H9 (cell line): ENCODE results near the gene FYCO1. TPM values are rescaled to one million over a fixed set of nuclear protein-coding genes. Genes with fewer than 3 reads are reported as not detected.

Experiments
- DNase-seq: peaks from one replicate; pipeline ENCODE4 v3.0.0-alpha.2; 2017
- H2AFZ ChIP-seq: one replicate; pipeline ENCODE4 v1.6.1; 2013; ENCODE audit warnings: mild to moderate bottlenecking, low read length, control low read depth, moderate library complexity
- H2AK5ac ChIP-seq: 2 replicates; pipeline ENCODE4 v1.6.1; 2013; ENCODE audit warnings: low read length, control low read depth, mixed read lengths; ENCODE audit not compliant: insufficient read length
- H2BK120ac ChIP-seq: one replicate; pipeline ENCODE4 v1.6.1; 2013; ENCODE audit warnings: low read depth, mild to moderate bottlenecking, low read length, control low read depth, inconsistent platforms; ENCODE audit not compliant: poor library complexity, severe bottlenecking
- H2BK12ac ChIP-seq: 2 replicates; pipeline ENCODE4 v1.6.1; 2013; ENCODE audit warnings: low read length, control low read depth, mixed read lengths, low read depth; ENCODE audit not compliant: insufficient read length
- H2BK15ac ChIP-seq: 2 replicates; pipeline ENCODE4 v1.6.1; 2013; ENCODE audit warnings: low read depth, low read length, control low read depth
- H2BK20ac ChIP-seq: one replicate; pipeline ENCODE4 v1.6.1; 2013; ENCODE audit warnings: low read depth, mild to moderate bottlenecking, low read length, control low read depth, inconsistent platforms; ENCODE audit not compliant: poor library complexity, severe bottlenecking
- H2BK5ac ChIP-seq: 2 replicates; pipeline ENCODE4 v1.6.1; 2013; ENCODE audit warnings: low read length, control low read depth, mixed read lengths; ENCODE audit not compliant: insufficient read length
- H3K14ac ChIP-seq: 2 replicates; pipeline ENCODE4 v1.6.1; 2013; ENCODE audit warnings: low read length, control low read depth; ENCODE audit not compliant: insufficient read depth
- H3K18ac ChIP-seq: 2 replicates; pipeline ENCODE4 v1.6.1; 2013; ENCODE audit warnings: low read depth, mild to moderate bottlenecking, mixed read lengths, low read length, control low read depth; ENCODE audit not compliant: insufficient read length
- H3K23ac ChIP-seq: 2 replicates; pipeline ENCODE4 v1.6.1; 2013; ENCODE audit warnings: low read length, control low read depth, mixed read lengths, low read depth; ENCODE audit not compliant: insufficient read length
- H3K23me2 ChIP-seq: 2 replicates; pipeline ENCODE4 v1.6.1; 2013; ENCODE audit warnings: low read depth, mild to moderate bottlenecking, mixed read lengths, low read length, control low read depth; ENCODE audit not compliant: insufficient read length, poor library complexity, severe bottlenecking
- H3K27ac ChIP-seq: 2 replicates; pipeline ENCODE4 v1.5.1; 2013; ENCODE audit warnings: low read length, control low read depth, mixed read lengths, low read depth; ENCODE audit not compliant: insufficient read length
- H3K27me3 ChIP-seq: 2 replicates; pipeline ENCODE4 v1.6.1; 2013; ENCODE audit warnings: low read length, control low read depth, inconsistent platforms; ENCODE audit not compliant: insufficient read depth
- H3K4ac ChIP-seq: 2 replicates; pipeline ENCODE4 v1.6.1; 2013; ENCODE audit warnings: low read depth, mild to moderate bottlenecking, control low read depth, inconsistent platforms, low read length, moderate library complexity
- H3K4me1 ChIP-seq: 2 replicates; pipeline ENCODE4 v1.6.1; 2013; ENCODE audit warnings: low read length, control low read depth, inconsistent platforms; ENCODE audit not compliant: insufficient read depth
- H3K4me2 ChIP-seq: 2 replicates; pipeline ENCODE4 v1.6.1; 2013; ENCODE audit warnings: low read length, control low read depth, mixed read lengths; ENCODE audit not compliant: insufficient read length, insufficient read depth
- H3K56ac ChIP-seq: 2 replicates; pipeline ENCODE4 v1.6.1; 2013; ENCODE audit warnings: low read depth, mild to moderate bottlenecking, mixed read lengths, low read length, control low read depth; ENCODE audit not compliant: insufficient read length
- H3K79me1 ChIP-seq: 2 replicates; pipeline ENCODE4 v1.6.1; 2013; ENCODE audit warnings: low read depth, mild to moderate bottlenecking, moderate library complexity, low read length, control low read depth, inconsistent platforms; ENCODE audit not compliant: insufficient read depth, poor library complexity, severe bottlenecking
- H3K79me2 ChIP-seq: 2 replicates; pipeline ENCODE4 v1.6.1; 2013; ENCODE audit warnings: low read length, control low read depth, inconsistent platforms; ENCODE audit not compliant: insufficient read depth
- H3K9ac ChIP-seq: 2 replicates; pipeline ENCODE4 v1.6.1; 2013; ENCODE audit warnings: low read length, control low read depth, mixed read lengths; ENCODE audit not compliant: insufficient read length; ENCODE audit errors: extremely low read depth
- H3K9me3 ChIP-seq: one replicate; pipeline ENCODE4 v1.6.1; 2013; ENCODE audit warnings: low read depth, low read length, inconsistent platforms; ENCODE audit not compliant: control insufficient read depth
- H3T11ph ChIP-seq: one replicate; pipeline ENCODE4 v1.6.1; 2013; ENCODE audit warnings: mild to moderate bottlenecking, low read length, control low read depth, inconsistent platforms
- H4K20me1 ChIP-seq: one replicate; pipeline ENCODE4 v1.6.1; 2013; ENCODE audit not compliant: control insufficient read depth, insufficient read length, insufficient read depth
- H4K5ac ChIP-seq: 2 replicates; pipeline ENCODE4 v1.6.1; 2013; ENCODE audit warnings: low read depth, mild to moderate bottlenecking, mixed read lengths, low read length, control low read depth; ENCODE audit not compliant: insufficient read length
- H4K8ac ChIP-seq: replicated peaks from 2 replicates; pipeline ENCODE4 v1.6.1; 2013; ENCODE audit warnings: low read length, control low read depth, mixed read lengths, low read depth; ENCODE audit not compliant: insufficient read length
- H4K91ac ChIP-seq: 2 replicates; pipeline ENCODE4 v1.6.1; 2013; ENCODE audit warnings: low read depth, mild to moderate bottlenecking, moderate library complexity, mixed read lengths, low read length, control low read depth; ENCODE audit not compliant: insufficient read length
- H3K27ac Mint-ChIP-seq, 3 experiments: 2 replicates in 2 of 3; 3 replicates in 1 of 3; pipeline ENCODE4 v1.8.0; 2020 to 2021; ENCODE audit warnings: mixed read lengths in 3 of 3, mild to moderate bottlenecking in 1 of 3, moderate library complexity in 1 of 3
- H3K27me3 Mint-ChIP-seq: 2 replicates; pipeline ENCODE4 v1.8.0; 2021; ENCODE audit warnings: low read depth, mild to moderate bottlenecking, moderate library complexity, mixed read lengths
- H3K36me3 Mint-ChIP-seq, 3 experiments: 2 replicates in 2 of 3; 3 replicates in 1 of 3; pipeline ENCODE4 v1.8.0; 2020 to 2021; ENCODE audit warnings: low read depth in 3 of 3, mixed read lengths in 3 of 3; ENCODE audit not compliant: insufficient read depth in 1 of 3
- H3K4me1 Mint-ChIP-seq, 2 experiments: 2 replicates each; pipeline ENCODE4 v1.8.0; 2020; ENCODE audit warnings: mixed read lengths in 2 of 2
- H3K4me3 Mint-ChIP-seq, 2 experiments: 2 replicates in 1 of 2; 3 replicates in 1 of 2; pipeline ENCODE4 v1.8.0; 2020 to 2021; ENCODE audit warnings: mild to moderate bottlenecking in 2 of 2, mixed read lengths in 2 of 2, moderate library complexity in 1 of 2
- H3K9me3 Mint-ChIP-seq, 2 experiments: 2 replicates in 1 of 2; 3 replicates in 1 of 2; pipeline ENCODE4 v1.8.0; 2020; ENCODE audit warnings: mild to moderate bottlenecking in 2 of 2, mixed read lengths in 2 of 2, moderate library complexity in 1 of 2
- CTCF ChIP-seq: fragments of 200-600 bp; sonication (generic); conservative IDR thresholded peaks from 3 replicates; pipeline ENCODE4 v1.8.0; 2021; ENCODE audit warnings: antibody characterized with exemption, mild to moderate bottlenecking
- WGBS: extraction: QIAGEN DNeasy Blood & Tissue Kit; methylation state at CpG from one replicate; pipeline ENCODE4 v1.1.7; 2013; ENCODE audit warnings: missing lambda C conversion rate, low lambda C conversion rate, mixed read lengths; ENCODE audit not compliant: insufficient read length; ENCODE audit errors: extremely low coverage; 5-methylcytosine and 5-hydroxymethylcytosine counted together
- total RNA-seq: library from RNA; stranded (reverse); gene quantifications from 2 replicates; pipeline ENCODE4 v1.2.1, GENCODE V29; 2021

FYCO1 gene
- total RNA-seq, 1 experiment from 2014 or later: 10.4 TPM

- Histone ChIP-seq H4K20me1 (peaks cover 3% of the 10 kb centered on the region), H3K27ac (no peak overlapping the region), H2BK120ac (no peak overlapping the region), H3K4me1 (no peaks in the 10 kb centered on the region), H3K23ac (no peak overlapping the region), H3K23me2 (no peaks in the 10 kb centered on the region), H2BK20ac (no peak overlapping the region), H3K14ac (no peak overlapping the region), H4K91ac (no peak overlapping the region), H3K18ac (no peak overlapping the region), H3K79me2 (no peaks in the 10 kb centered on the region; the same call in 1 of the 2 replicates), H2BK5ac (no peak overlapping the region), H3K4me2 (no peak overlapping the region), H3T11ph (no peak overlapping the region), H3K79me1 (no peaks in the 10 kb centered on the region), H3K9ac (no peak overlapping the region), H4K5ac (no peak overlapping the region), H2AFZ (no peak overlapping the region), H3K27me3 (no peaks in the 10 kb centered on the region), H2BK12ac (no peak overlapping the region), H3K9me3 (no peaks in the 10 kb centered on the region), H2AK5ac (no peak overlapping the region), H4K8ac (no peak overlapping the region), H3K4ac (no peak overlapping the region), H2BK15ac (no peak overlapping the region), H3K56ac (no peak overlapping the region)
- Mint-ChIP-seq H3K27ac (no peak overlapping the region), H3K27me3 (no peaks in the 10 kb centered on the region), H3K4me1 (no peaks in the 10 kb centered on the region), H3K9me3 (no peaks in the 10 kb centered on the region), H3K36me3 (peaks cover 11 to 80% (median 66%) of the 10 kb centered on the region in 3 experiments; a peak in 6 of 7 replicates), H3K4me3 (no peak overlapping the region)
- TF ChIP-seq CTCF: no peak
- WGBS: 100% methylated on average over 1 of the region's 7 CpGs
- no peak for DNase-seq
Observed at GRCh38 chr3:45980229-45980813, 15.3 kb downstream of the FYCO1 start.
